ENCODE measurements around the gene IFTAP. TPM values are rescaled to one million over a fixed set of nuclear protein-coding genes. Genes with fewer than 3 reads are reported as not detected.

IFTAP gene
- total RNA-seq, 1 experiment from 2014 or later = 19.9 TPM

- Mint-ChIP-seq H3K4me1 (peaks cover 5 to 6% of the 10 kb centered on the region in 2 experiments), H3K36me3 (ENCODE audit: insufficient read depth in 1 of 3, low read depth in 3 of 3) (no peaks in the 10 kb centered on the region)
- H3K23ac ChIP-seq (ENCODE audit: insufficient read length, low read depth, low read length) = no peak overlapping the region
Measured at GRCh38 chr11:36591433-36591832, 2.9 kb upstream of the IFTAP start.

More at GRCh38 chr11:36591433-36591832, 2.9 kb upstream of the IFTAP start:
- H3K4me2 ChIP-seq (ENCODE audit: insufficient read depth, insufficient read length, low read length) = no peak overlapping the region
- H4K8ac ChIP-seq (replicated peaks; ENCODE audit: insufficient read length, low read depth, low read length) = no peak overlapping the region
- no peak overlapping the region for H2AFZ ChIP-seq (ENCODE audit: low read length)
- no peak overlapping the region for H2BK5ac ChIP-seq (ENCODE audit: insufficient read length, low read length)
- no peak overlapping the region for H3K18ac ChIP-seq (ENCODE audit: insufficient read length, low read depth, low read length)
- no peak overlapping the region for H3K4ac ChIP-seq (ENCODE audit: low read depth, low read length)
- no peak overlapping the region for H4K5ac ChIP-seq (ENCODE audit: insufficient read length, low read depth, low read length)
- H2BK20ac ChIP-seq (ENCODE audit: low read depth, low read length, poor library complexity, severe bottlenecking) = no peak overlapping the region
- H3K4me1 ChIP-seq (ENCODE audit: insufficient read depth, low read length) = no peaks in the 10 kb centered on the region
- H3K9ac ChIP-seq (ENCODE audit: extremely low read depth, insufficient read length, low read length) = no peak overlapping the region
- H3K79me1 ChIP-seq (ENCODE audit: insufficient read depth, low read depth, low read length, poor library complexity, severe bottlenecking) = no peaks in the 10 kb centered on the region
- H2AK5ac ChIP-seq (ENCODE audit: insufficient read length, low read length) = no peak overlapping the region
- Mint-ChIP-seq H3K9me3 (no peaks in the 10 kb centered on the region), H3K27me3 (ENCODE audit: low read depth) (peaks cover 55% of the 10 kb centered on the region), H3K4me3 (no peak overlapping the region), H3K27ac (no peak overlapping the region)
- H3K56ac ChIP-seq (ENCODE audit: insufficient read length, low read depth, low read length) = no peak overlapping the region
- H4K91ac ChIP-seq (ENCODE audit: insufficient read length, low read depth, low read length) = no peak overlapping the region
- TF ChIP-seq CTCF (conservative IDR thresholded peaks at IDR 0.05) = no peak
- no peaks in the 10 kb centered on the region for H3K23me2 ChIP-seq (ENCODE audit: insufficient read length, low read depth, low read length, poor library complexity, severe bottlenecking)
- no peaks in the 10 kb centered on the region for H3K9me3 ChIP-seq (ENCODE audit: control insufficient read depth, low read depth, low read length)
- no peak for DNase-seq
- H2BK15ac ChIP-seq (ENCODE audit: low read depth, low read length) = no peak overlapping the region
- H3K27me3 ChIP-seq (ENCODE audit: insufficient read depth, low read length) = no peaks in the 10 kb centered on the region
- WGBS (ENCODE audit: extremely low coverage, insufficient read length, low lambda C conversion rate) = no CpG with 5 or more reads among the region's 1 CpG
- H3K14ac ChIP-seq (ENCODE audit: insufficient read depth, low read length) = no peak overlapping the region
- no peak overlapping the region for H3T11ph ChIP-seq (ENCODE audit: low read length)
- no peak overlapping the region for H3K27ac ChIP-seq (ENCODE audit: insufficient read length, low read depth, low read length)
- H2BK120ac ChIP-seq (ENCODE audit: low read depth, low read length, poor library complexity, severe bottlenecking) = no peak overlapping the region
- no peaks in the 10 kb centered on the region for H4K20me1 ChIP-seq (ENCODE audit: control insufficient read depth, insufficient read depth, insufficient read length)
- H2BK12ac ChIP-seq (ENCODE audit: insufficient read length, low read depth, low read length) = no peak overlapping the region
- no peaks in the 10 kb centered on the region for H3K79me2 ChIP-seq (ENCODE audit: insufficient read depth, low read length)

Measured in H9 (cell line).